D721Med (cell line): ENCODE data around the gene GRAP2.

Experiments used
- DNase-seq: peaks from one replicate; pipeline ENCODE4 v3.0.0; 2011; ENCODE audit warnings: low spot score; ENCODE audit not compliant: insufficient read length
- FAIRE-seq: peaks from 2 replicates; lab custom pipeline; 2011; peaks lifted over from hg19 to GRCh38; lab: Jason Lieb, UNC
- CTCF ChIP-seq: IDR thresholded peaks from 2 replicates; pipeline ENCODE4 v1.5.1; 2012; ENCODE audit warnings: mild to moderate bottlenecking, control low read depth; ENCODE audit not compliant: insufficient read depth; ENCODE audit errors: missing control alignments

Gene GRAP2

DNA sequence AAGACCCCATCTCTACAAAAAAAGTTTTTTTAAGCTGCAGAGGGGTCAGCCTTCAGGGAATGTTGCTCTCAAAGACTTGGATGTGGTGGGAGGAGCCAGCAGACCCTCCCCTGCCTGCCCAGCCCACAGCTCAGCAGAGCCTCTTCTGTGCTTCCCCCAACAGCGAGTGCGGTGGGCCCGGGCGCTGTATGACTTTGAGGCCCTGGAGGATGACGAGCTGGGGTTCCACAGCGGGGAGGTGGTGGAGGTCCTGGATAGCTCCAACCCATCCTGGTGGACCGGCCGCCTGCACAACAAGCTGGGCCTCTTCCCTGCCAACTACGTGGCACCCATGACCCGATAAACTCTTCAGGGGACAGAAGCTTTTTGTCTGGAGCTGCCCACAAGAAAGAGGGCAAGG, 69.9 kb downstream of the GRAP2 start:
- DNase-seq, result no peak

DNA sequence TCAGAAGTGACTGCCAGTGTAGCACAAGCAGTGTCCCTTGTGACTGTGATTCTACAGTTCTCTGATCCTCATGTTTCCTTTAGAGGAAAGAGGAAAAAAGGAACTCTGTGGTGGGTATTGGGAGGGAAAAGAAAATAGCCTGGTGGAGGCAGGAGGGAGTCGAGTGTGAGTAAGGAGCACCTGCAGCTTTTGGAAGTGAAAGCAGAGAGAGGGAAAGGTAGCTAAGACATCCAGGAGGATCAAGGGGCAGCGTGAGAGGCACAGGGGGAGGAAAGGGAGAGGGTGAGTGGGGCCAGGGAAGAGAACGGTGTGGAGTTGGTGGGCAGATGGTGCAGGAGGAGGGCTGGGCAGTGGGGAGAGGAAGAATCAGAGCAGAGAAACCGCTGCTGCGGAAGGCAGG, 71.8 kb downstream of the GRAP2 start:
- FAIRE-seq (no peak), DNase-seq (no peak)
- TF ChIP-seq CTCF, result no peak

More for the DNA sequence above, 69.9 kb downstream of the GRAP2 start:
- TF ChIP-seq CTCF, result no peak
- FAIRE-seq, result no peak

DNA sequence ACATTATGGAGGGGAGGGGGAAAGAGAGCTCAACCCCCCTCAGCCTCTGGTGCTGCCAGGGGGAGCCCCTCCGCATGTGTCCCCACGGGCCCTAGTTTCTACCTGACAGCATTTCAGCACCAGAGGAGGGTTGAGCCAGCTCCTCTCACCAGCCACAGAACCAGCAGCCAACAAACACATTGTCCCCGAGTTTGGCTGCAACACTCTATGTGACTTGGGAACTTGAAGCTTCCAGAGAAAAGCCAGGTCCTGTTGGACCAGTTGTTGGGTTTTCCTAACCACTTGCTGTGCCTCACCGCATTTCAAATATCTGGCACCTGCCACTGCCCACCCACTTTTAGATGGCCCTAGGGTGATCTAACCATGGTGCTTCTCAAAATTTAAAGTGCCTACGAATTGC, 72.8 kb downstream of the GRAP2 start:
- DNase-seq (no peak), FAIRE-seq (no peak)
- TF ChIP-seq CTCF, result no peak

DNA sequence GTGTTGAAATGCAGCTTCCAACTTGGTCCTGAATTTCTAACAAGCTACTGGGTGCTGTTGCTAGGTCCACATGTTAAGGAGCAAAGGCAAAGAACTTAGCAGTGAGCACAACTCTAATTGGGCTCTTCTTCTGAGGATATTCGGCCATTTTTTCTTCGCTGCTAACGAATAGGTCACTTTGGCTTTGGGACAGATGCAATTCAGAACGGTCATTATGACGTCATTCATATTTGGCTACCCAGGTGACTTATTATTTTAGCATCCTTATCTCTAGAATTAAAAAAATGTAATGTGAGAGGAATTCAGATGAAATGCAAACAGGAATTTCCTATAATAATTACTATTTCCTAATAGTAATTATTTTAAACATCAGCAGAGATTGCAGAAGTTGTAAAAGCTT, 73.2 kb downstream of the GRAP2 start:
- FAIRE-seq (no peak), DNase-seq (no peak)
- TF ChIP-seq CTCF, result no peak

- no peak for TF ChIP-seq CTCF
- no peak for FAIRE-seq
- no peak for DNase-seq
These were observed 78.2 kb downstream of the GRAP2 start for GRCh38 chr22:39979048-39979447.

- no peak for FAIRE-seq
- TF ChIP-seq CTCF, result no peak
These were observed 78.6 kb downstream of the GRAP2 start for GRCh38 chr22:39979458-39979857.

GRCh38 chr22:39980596-39980995, 79.7 kb downstream of the GRAP2 start:
- FAIRE-seq (no peak), DNase-seq (no peak)
- TF ChIP-seq CTCF, result no peak

More at GRCh38 chr22:39979458-39979857, 78.6 kb downstream of the GRAP2 start:
- no peak for DNase-seq
